Esophagus squamous epithelium (tissue), 4 donors: Measurements from ENCODE around the gene TRIM72.

Experiments used
- POLR2A ChIP-seq, 4 donors: fragments of 450-650 bp; IDR thresholded peaks; one replicate each; pipeline ENCODE4 v1.6.1; 2017; ENCODE audit warnings: antibody characterized with exemption in 4 of 4, mild to moderate bottlenecking in 4 of 4, moderate library complexity in 3 of 4
- TF ChIP-seq, protein P1 (sequence below), 6 experiments: fragments of 450-650 bp in 4 of 6; fragments of 200-600 bp in 2 of 6; sonication (generic) in 2 of 6; IDR thresholded peaks; one replicate each; pipeline ENCODE4 v1.5.1; 2016 to 2019; ENCODE audit warnings: antibody characterized with exemption in 6 of 6, mild to moderate bottlenecking in 4 of 6, moderate library complexity in 4 of 6

GRCh38 chr16:31273187-31273586 is 59.3 kb downstream of the TRIM72 start:
- TF ChIP-seq, protein P1, sequence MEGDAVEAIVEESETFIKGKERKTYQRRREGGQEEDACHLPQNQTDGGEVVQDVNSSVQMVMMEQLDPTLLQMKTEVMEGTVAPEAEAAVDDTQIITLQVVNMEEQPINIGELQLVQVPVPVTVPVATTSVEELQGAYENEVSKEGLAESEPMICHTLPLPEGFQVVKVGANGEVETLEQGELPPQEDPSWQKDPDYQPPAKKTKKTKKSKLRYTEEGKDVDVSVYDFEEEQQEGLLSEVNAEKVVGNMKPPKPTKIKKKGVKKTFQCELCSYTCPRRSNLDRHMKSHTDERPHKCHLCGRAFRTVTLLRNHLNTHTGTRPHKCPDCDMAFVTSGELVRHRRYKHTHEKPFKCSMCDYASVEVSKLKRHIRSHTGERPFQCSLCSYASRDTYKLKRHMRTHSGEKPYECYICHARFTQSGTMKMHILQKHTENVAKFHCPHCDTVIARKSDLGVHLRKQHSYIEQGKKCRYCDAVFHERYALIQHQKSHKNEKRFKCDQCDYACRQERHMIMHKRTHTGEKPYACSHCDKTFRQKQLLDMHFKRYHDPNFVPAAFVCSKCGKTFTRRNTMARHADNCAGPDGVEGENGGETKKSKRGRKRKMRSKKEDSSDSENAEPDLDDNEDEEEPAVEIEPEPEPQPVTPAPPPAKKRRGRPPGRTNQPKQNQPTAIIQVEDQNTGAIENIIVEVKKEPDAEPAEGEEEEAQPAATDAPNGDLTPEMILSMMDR (IDR thresholded peaks at IDR 0.05): no peak
- TF ChIP-seq POLR2A (IDR thresholded peaks at IDR 0.05): no peak
